WTC11 (cell line): Measurements from ENCODE around the gene COX14. TPM values are rescaled to one million over a fixed set of nuclear protein-coding genes. Genes with fewer than 3 reads are reported as not detected.

Source experiments
- ATAC-seq: fragments of 200-7000 bp; cut with Tn5 transposase; 2 replicates; pipeline ENCODE4 v1.10.0; 2021; ENCODE audit warnings: mild to moderate bottlenecking, moderate library complexity
- CTCF ChIA-PET: fragments of 300-600 bp; sonication (Branson Sonifier 250); formaldehyde crosslinking; loops from one replicate; lab custom pipeline; 2021; ENCODE audit warnings: antibody characterized with exemption; lab: Charles Lee
- POLR2A ChIA-PET: fragments of 350-600 bp; sonication (Branson Sonifier 250); formaldehyde crosslinking; loops from one replicate; lab custom pipeline; 2021; ENCODE audit warnings: antibody characterized with exemption; lab: Charles Lee
- DNase-seq: peaks from one replicate; pipeline ENCODE4 v3.0.0; 2021; ENCODE audit warnings: low spot score
- H3K27ac Mint-ChIP-seq: 2 replicates; pipeline ENCODE4 v1.8.0; 2021; ENCODE audit warnings: mixed read lengths
- H3K27me3 Mint-ChIP-seq: 2 replicates; pipeline ENCODE4 v1.8.0; 2021; ENCODE audit warnings: low read depth, mild to moderate bottlenecking, moderate library complexity, mixed read lengths
- H3K36me3 Mint-ChIP-seq: 2 replicates; pipeline ENCODE4 v1.8.0; 2021; ENCODE audit warnings: mixed read lengths
- H3K4me1 Mint-ChIP-seq: 2 replicates; pipeline ENCODE4 v1.8.0; 2022; ENCODE audit warnings: mixed read lengths
- H3K4me3 Mint-ChIP-seq: 2 replicates; pipeline ENCODE4 v1.8.0; 2021; ENCODE audit warnings: mild to moderate bottlenecking, moderate library complexity, mixed read lengths
- H3K9me3 Mint-ChIP-seq: 2 replicates; pipeline ENCODE4 v1.8.0; 2021; ENCODE audit warnings: mixed read lengths
- AR ChIP-seq: fragments of 250-450 bp; sonication (Bioruptor Pico); IDR thresholded peaks from 2 replicates; pipeline ENCODE4 v1.9.0; 2021; ENCODE audit warnings: mild to moderate bottlenecking
- CBFB ChIP-seq: sonication (generic); formaldehyde crosslinking; IDR thresholded peaks from 2 replicates; pipeline ENCODE4 v1.8.1; 2022; ENCODE audit warnings: mild to moderate bottlenecking, low read depth, missing genetic modification reagents
- CREM ChIP-seq: sonication (generic); formaldehyde crosslinking; IDR thresholded peaks from 2 replicates; pipeline ENCODE4 v1.8.1; 2022; ENCODE audit warnings: mild to moderate bottlenecking, missing genetic modification reagents, moderate library complexity
- E2F1 ChIP-seq: sonication (generic); formaldehyde crosslinking; IDR thresholded peaks from 2 replicates; pipeline ENCODE4 v1.8.0; 2022; ENCODE audit warnings: mild to moderate bottlenecking, missing genetic modification reagents
- E2F4 ChIP-seq: sonication (generic); formaldehyde crosslinking; IDR thresholded peaks from 2 replicates; pipeline ENCODE4 v1.8.1; 2022; ENCODE audit warnings: low read depth, mild to moderate bottlenecking, moderate library complexity, missing genetic modification reagents, borderline replicate concordance
- E2F5 ChIP-seq: sonication (generic); formaldehyde crosslinking; IDR thresholded peaks from 2 replicates; pipeline ENCODE4 v1.8.1; 2022; ENCODE audit warnings: mild to moderate bottlenecking, moderate library complexity, missing genetic modification reagents
- JUN ChIP-seq: sonication (generic); formaldehyde crosslinking; IDR thresholded peaks from 2 replicates; pipeline ENCODE4 v1.8.0; 2023; ENCODE audit warnings: mild to moderate bottlenecking, missing genetic modification reagents
- NFATC4 ChIP-seq: fragments of 250-450 bp; sonication (Bioruptor Pico); IDR thresholded peaks from 2 replicates; pipeline ENCODE4 v1.9.0; 2021; ENCODE audit warnings: mild to moderate bottlenecking
- PRDM15 ChIP-seq: sonication (generic); formaldehyde crosslinking; IDR thresholded peaks from 2 replicates; pipeline ENCODE4 v1.8.0; 2022; ENCODE audit warnings: missing genetic modification reagents
- RORB ChIP-seq: fragments of 250-450 bp; sonication (Bioruptor Pico); IDR thresholded peaks from 2 replicates; pipeline ENCODE4 v1.9.0; 2021; ENCODE audit warnings: mild to moderate bottlenecking
- SMAD3 ChIP-seq: sonication (generic); formaldehyde crosslinking; IDR thresholded peaks from 2 replicates; pipeline ENCODE4 v1.8.0; 2022; ENCODE audit warnings: missing genetic modification reagents, mild to moderate bottlenecking, borderline replicate concordance
- SOX15 ChIP-seq: fragments of 250-450 bp; sonication (Bioruptor Pico); IDR thresholded peaks from 2 replicates; pipeline ENCODE4 v1.9.0; 2021; ENCODE audit warnings: mild to moderate bottlenecking
- SP1 ChIP-seq: sonication (generic); formaldehyde crosslinking; conservative IDR thresholded peaks from 2 replicates; pipeline ENCODE4 v1.8.1; 2022; ENCODE audit warnings: missing genetic modification reagents
- USF2 ChIP-seq: sonication (generic); formaldehyde crosslinking; IDR thresholded peaks from 2 replicates; pipeline ENCODE4 v1.8.1; 2023; ENCODE audit warnings: mild to moderate bottlenecking, missing genetic modification reagents, moderate library complexity
- ZNF263 ChIP-seq: sonication (generic); formaldehyde crosslinking; IDR thresholded peaks from 2 replicates; pipeline ENCODE4 v1.8.1; 2022; ENCODE audit warnings: low read depth, mild to moderate bottlenecking, moderate library complexity, missing genetic modification reagents
- total RNA-seq: library from RNA; stranded (reverse); gene quantifications from 3 replicates; pipeline ENCODE4 v1.2.3, GENCODE V29; 2021
- TF ChIP-seq, protein P1 (sequence below): fragments of 250-450 bp; sonication (Bioruptor Pico); IDR thresholded peaks from 2 replicates; pipeline ENCODE4 v2.1.2; 2022; ENCODE audit warnings: mild to moderate bottlenecking, moderate library complexity
- TF ChIP-seq, protein P2 (sequence below): fragments of 250-450 bp; sonication (Bioruptor Pico); IDR thresholded peaks from 2 replicates; pipeline ENCODE4 v1.9.0; 2021; ENCODE audit warnings: mild to moderate bottlenecking
- TF ChIP-seq, protein P3 (sequence below): sonication (generic); formaldehyde crosslinking; IDR thresholded peaks from 2 replicates; pipeline ENCODE4 v1.8.1; 2023; ENCODE audit warnings: mild to moderate bottlenecking, missing genetic modification reagents, borderline replicate concordance

COX14 gene
- total RNA-seq, 1 experiment from 2014 or later, result 41.4 TPM

GRCh38 chr12:50117057-50117622 lies 5.1 kb downstream of the COX14 start:
- Mint-ChIP-seq H3K27me3 (no peaks in the 10 kb centered on the region), H3K36me3 (no peaks in the 10 kb centered on the region), H3K9me3 (no peaks in the 10 kb centered on the region), H3K27ac (no peak overlapping the region)
- TF ChIP-seq, protein P1, sequence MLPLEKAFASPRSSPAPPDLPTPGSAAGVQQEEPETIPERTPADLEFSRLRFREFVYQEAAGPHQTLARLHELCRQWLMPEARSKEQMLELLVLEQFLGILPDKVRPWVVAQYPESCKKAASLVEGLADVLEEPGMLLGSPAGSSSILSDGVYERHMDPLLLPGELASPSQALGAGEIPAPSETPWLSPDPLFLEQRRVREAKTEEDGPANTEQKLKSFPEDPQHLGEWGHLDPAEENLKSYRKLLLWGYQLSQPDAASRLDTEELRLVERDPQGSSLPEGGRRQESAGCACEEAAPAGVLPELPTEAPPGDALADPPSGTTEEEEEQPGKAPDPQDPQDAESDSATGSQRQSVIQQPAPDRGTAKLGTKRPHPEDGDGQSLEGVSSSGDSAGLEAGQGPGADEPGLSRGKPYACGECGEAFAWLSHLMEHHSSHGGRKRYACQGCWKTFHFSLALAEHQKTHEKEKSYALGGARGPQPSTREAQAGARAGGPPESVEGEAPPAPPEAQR (CRISPR knock-in tag), result no peak
- TF ChIP-seq PRDM15 (CRISPR knock-in tag) (no peak), JUN (CRISPR knock-in tag) (no peak), E2F5 (CRISPR knock-in tag) (no peak), SP1 (CRISPR knock-in tag) (no peak), E2F4 (CRISPR knock-in tag) (no peak), CREM (no peak), CBFB (CRISPR knock-in tag) (no peak), NFATC4 (no peak), ZNF263 (CRISPR knock-in tag) (no peak), SOX15 (CRISPR knock-in tag) (no peak)
- TF ChIP-seq, protein P2, sequence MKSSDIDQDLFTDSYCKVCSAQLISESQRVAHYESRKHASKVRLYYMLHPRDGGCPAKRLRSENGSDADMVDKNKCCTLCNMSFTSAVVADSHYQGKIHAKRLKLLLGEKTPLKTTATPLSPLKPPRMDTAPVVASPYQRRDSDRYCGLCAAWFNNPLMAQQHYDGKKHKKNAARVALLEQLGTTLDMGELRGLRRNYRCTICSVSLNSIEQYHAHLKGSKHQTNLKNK (CRISPR knock-in tag), result no peak
- TF ChIP-seq, all 79 proteins: peak for 0
- no peak for DNase-seq
- Mint-ChIP-seq H3K4me3 (no peak overlapping the region), H3K4me1 (peaks cover 5% of the 10 kb centered on the region)
- POLR2A ChIA-PET, result no interaction called here
- ATAC-seq, result no peak
- CTCF ChIA-PET, result interaction anchor here (1.0 to 1.4 kb wide), 4 partner anchors 8 to 172 kb away, joined by 3 read pairs; partner anchors contain the start of gene CERS5

GRCh38 chr12:50119387-50119786 lies 7.4 kb downstream of the COX14 start:
- no peak for ATAC-seq
- POLR2A ChIA-PET, result no interaction called here
- no peak overlapping the region for H3K4me3 Mint-ChIP-seq
- H3K4me1 Mint-ChIP-seq, result no peaks in the 10 kb centered on the region; the same call in 1 of the 2 replicates
- no peak for DNase-seq
- no peaks in the 10 kb centered on the region for H3K9me3 Mint-ChIP-seq
- no peaks in the 10 kb centered on the region for H3K27me3 Mint-ChIP-seq
- TF ChIP-seq RORB, result no peak
- no peak for TF ChIP-seq E2F1
- TF ChIP-seq USF2 (CRISPR knock-in tag), result no peak
- TF ChIP-seq SMAD3 (CRISPR knock-in tag), result no peak
- TF ChIP-seq, protein P3, sequence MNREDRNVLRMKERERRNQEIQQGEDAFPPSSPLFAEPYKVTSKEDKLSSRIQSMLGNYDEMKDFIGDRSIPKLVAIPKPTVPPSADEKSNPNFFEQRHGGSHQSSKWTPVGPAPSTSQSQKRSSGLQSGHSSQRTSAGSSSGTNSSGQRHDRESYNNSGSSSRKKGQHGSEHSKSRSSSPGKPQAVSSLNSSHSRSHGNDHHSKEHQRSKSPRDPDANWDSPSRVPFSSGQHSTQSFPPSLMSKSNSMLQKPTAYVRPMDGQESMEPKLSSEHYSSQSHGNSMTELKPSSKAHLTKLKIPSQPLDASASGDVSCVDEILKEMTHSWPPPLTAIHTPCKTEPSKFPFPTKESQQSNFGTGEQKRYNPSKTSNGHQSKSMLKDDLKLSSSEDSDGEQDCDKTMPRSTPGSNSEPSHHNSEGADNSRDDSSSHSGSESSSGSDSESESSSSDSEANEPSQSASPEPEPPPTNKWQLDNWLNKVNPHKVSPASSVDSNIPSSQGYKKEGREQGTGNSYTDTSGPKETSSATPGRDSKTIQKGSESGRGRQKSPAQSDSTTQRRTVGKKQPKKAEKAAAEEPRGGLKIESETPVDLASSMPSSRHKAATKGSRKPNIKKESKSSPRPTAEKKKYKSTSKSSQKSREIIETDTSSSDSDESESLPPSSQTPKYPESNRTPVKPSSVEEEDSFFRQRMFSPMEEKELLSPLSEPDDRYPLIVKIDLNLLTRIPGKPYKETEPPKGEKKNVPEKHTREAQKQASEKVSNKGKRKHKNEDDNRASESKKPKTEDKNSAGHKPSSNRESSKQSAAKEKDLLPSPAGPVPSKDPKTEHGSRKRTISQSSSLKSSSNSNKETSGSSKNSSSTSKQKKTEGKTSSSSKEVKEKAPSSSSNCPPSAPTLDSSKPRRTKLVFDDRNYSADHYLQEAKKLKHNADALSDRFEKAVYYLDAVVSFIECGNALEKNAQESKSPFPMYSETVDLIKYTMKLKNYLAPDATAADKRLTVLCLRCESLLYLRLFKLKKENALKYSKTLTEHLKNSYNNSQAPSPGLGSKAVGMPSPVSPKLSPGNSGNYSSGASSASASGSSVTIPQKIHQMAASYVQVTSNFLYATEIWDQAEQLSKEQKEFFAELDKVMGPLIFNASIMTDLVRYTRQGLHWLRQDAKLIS (CRISPR knock-in tag), result no peak
- TF ChIP-seq AR, result no peak
- TF ChIP-seq, all 79 proteins: peak for 0
- Mint-ChIP-seq H3K27ac (no peak overlapping the region), H3K36me3 (no peaks in the 10 kb centered on the region)
- CTCF ChIA-PET, result no interaction called here
